ENCODE measurements around the gene NPHP1.
"Not testable (repeated sequence)": the region's sequence is repeated elsewhere in the genome, so short reads cannot be mapped to it uniquely, and the experiment has no call there.

DNA sequence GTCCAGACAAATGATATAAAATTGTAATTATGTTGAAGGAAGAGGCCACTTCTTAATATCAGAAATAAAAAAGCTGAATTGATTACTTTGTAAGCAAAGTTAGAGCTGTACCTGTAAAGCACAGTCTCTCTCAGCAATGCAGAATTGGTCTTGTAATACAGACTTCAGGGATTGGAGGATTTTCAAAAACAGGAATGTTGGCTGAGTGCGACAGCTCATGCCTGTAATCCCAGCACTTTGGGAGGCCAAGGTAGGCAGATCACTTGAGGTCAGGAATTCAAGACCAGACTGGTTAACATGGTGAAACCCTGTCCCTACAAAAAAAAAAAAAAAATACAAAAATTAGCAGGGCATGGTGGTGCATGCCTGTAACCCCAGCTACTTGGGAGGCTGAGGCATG, 17.8 kb upstream of the NPHP1 start:
- TF ChIP-seq, protein P1, sequence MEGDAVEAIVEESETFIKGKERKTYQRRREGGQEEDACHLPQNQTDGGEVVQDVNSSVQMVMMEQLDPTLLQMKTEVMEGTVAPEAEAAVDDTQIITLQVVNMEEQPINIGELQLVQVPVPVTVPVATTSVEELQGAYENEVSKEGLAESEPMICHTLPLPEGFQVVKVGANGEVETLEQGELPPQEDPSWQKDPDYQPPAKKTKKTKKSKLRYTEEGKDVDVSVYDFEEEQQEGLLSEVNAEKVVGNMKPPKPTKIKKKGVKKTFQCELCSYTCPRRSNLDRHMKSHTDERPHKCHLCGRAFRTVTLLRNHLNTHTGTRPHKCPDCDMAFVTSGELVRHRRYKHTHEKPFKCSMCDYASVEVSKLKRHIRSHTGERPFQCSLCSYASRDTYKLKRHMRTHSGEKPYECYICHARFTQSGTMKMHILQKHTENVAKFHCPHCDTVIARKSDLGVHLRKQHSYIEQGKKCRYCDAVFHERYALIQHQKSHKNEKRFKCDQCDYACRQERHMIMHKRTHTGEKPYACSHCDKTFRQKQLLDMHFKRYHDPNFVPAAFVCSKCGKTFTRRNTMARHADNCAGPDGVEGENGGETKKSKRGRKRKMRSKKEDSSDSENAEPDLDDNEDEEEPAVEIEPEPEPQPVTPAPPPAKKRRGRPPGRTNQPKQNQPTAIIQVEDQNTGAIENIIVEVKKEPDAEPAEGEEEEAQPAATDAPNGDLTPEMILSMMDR (IDR thresholded peaks at IDR 0.05) = not testable (repeated sequence)
- not testable (repeated sequence) for TF ChIP-seq EZH2 (IDR thresholded peaks at IDR 0.05; ENCODE audit: borderline replicate concordance, insufficient read depth, low read depth, low read length, poor library complexity, severe bottlenecking)
